SK-N-SH (cell line): ENCODE results near the gene SPATA32. TPM values are rescaled to one million over a fixed set of nuclear protein-coding genes. Genes with fewer than 3 reads are reported as not detected.

ENCODE experiments used
- CTCF ChIA-PET: fragments of 300-600, 350-600 bp; formaldehyde crosslinking; extraction: SDS; loops from one replicate; lab custom pipeline; 2021; lab: Yijun Ruan, JAX
- POLR2A ChIA-PET: fragments of 350-600 bp; sonication (Branson Sonifier 250); formaldehyde crosslinking; extraction: SDS; loops from one replicate; lab custom pipeline; 2020; ENCODE audit warnings: antibody characterized with exemption, inconsistent platforms; lab: Yijun Ruan, JAX
- DNase-seq: peaks from one replicate; pipeline ENCODE4 v3.0.0; 2012
- H2AFZ ChIP-seq: fragments of 200-600 bp; sonication (generic); 2 replicates; pipeline ENCODE4 v1.8.1; 2016; ENCODE audit warnings: antibody characterized with exemption, mild to moderate bottlenecking, low read depth
- H3F3A ChIP-seq: fragments of 200-600 bp; sonication (generic); replicated peaks from 2 replicates; pipeline ENCODE3; 2016; ENCODE audit warnings: antibody characterized with exemption, mild to moderate bottlenecking; ENCODE audit not compliant: insufficient read depth
- H3K27ac ChIP-seq, 2 experiments: fragments of 200-500 bp in 1 of 2; fragments of 200-600 bp in 1 of 2; sonication (Bioruptor generic) in 1 of 2; sonication (generic), shearing (Covaris generic) in 1 of 2; 2 replicates each; pipeline versions ENCODE4 v1.5.1 to v1.6.1; 2014 to 2016; ENCODE audit warnings: low read depth in 2 of 2, inconsistent platforms in 1 of 2, low read length in 1 of 2, mild to moderate bottlenecking in 1 of 2, mixed read lengths in 1 of 2
- H3K27me3 ChIP-seq: fragments of 200-600 bp; sonication (generic), shearing (Covaris generic); 2 replicates; pipeline ENCODE4 v1.6.1; 2016; ENCODE audit warnings: mixed run types; ENCODE audit not compliant: insufficient read depth
- H3K36me3 ChIP-seq, 2 experiments: fragments of 200-500 bp in 1 of 2; fragments of 200-600 bp in 1 of 2; sonication (Bioruptor generic) in 1 of 2; sonication (generic) in 1 of 2; replicated peaks in 1 of 2; 2 replicates each; pipeline versions ENCODE3 to v1.5.1; 2014 to 2016; ENCODE audit warnings: low read length in 1 of 2, mild to moderate bottlenecking in 1 of 2; ENCODE audit not compliant: insufficient read depth in 2 of 2, control insufficient read depth in 1 of 2
- H3K4me1 ChIP-seq, 2 experiments: fragments of 200-500 bp in 1 of 2; fragments of 200-600 bp in 1 of 2; sonication (Bioruptor generic) in 1 of 2; sonication (generic), shearing (Covaris generic) in 1 of 2; 2 replicates each; pipeline versions ENCODE4 v1.5.1 to v1.6.1; 2014 to 2016; ENCODE audit warnings: low read depth in 1 of 2, low read length in 1 of 2, mixed run types in 1 of 2; ENCODE audit not compliant: insufficient read depth in 2 of 2, control insufficient read depth in 1 of 2
- H3K4me2 ChIP-seq: fragments of 200-600 bp; sonication (generic), shearing (Covaris generic); 2 replicates; pipeline ENCODE4 v1.6.1; 2017; ENCODE audit warnings: mixed run types
- H3K4me3 ChIP-seq, 2 experiments: fragments of 200-500 bp in 1 of 2; fragments of 200-600 bp in 1 of 2; sonication (Bioruptor generic) in 1 of 2; sonication (generic), shearing (Covaris generic) in 1 of 2; 2 replicates each; pipeline versions ENCODE4 v1.5.1 to v1.8.1; 2014 to 2016; ENCODE audit warnings: low read depth in 2 of 2, inconsistent platforms in 1 of 2, low read length in 1 of 2, mild to moderate bottlenecking in 1 of 2, mixed read lengths in 1 of 2, moderate library complexity in 1 of 2
- H3K79me2 ChIP-seq: fragments of 200-600 bp; sonication (generic); 2 replicates; pipeline ENCODE4 v1.8.1; 2017; ENCODE audit warnings: mild to moderate bottlenecking; ENCODE audit not compliant: insufficient read depth
- H3K9ac ChIP-seq: fragments of 200-600 bp; sonication (generic); 2 replicates; pipeline ENCODE4 v1.6.1; 2017; ENCODE audit warnings: mixed run types
- H3K9me2 ChIP-seq: fragments of 200-600 bp; sonication (generic); 2 replicates; pipeline ENCODE4 v1.6.1; 2017; ENCODE audit warnings: mixed run types
- H3K9me3 ChIP-seq: fragments of 200-600 bp; sonication (generic); 2 replicates; pipeline ENCODE4 v1.6.1; 2017; ENCODE audit warnings: mixed run types, mild to moderate bottlenecking, moderate library complexity
- H4K20me1 ChIP-seq: fragments of 200-600 bp; sonication (generic); 2 replicates; pipeline ENCODE4 v1.6.1; 2017; ENCODE audit warnings: mild to moderate bottlenecking, mixed run types; ENCODE audit not compliant: insufficient read depth
- EP300 ChIP-seq, 2 experiments: IDR thresholded peaks; 2 replicates each; pipeline versions ENCODE4 v1.4.0 to v1.6.1; 2012; ENCODE audit warnings: borderline replicate concordance in 1 of 2, low read depth in 1 of 2, low read length in 1 of 2
- EZH2phosphoT487 ChIP-seq: fragments of 200-600 bp; sonication (generic); IDR thresholded peaks from 2 replicates; pipeline ENCODE4 v1.6.1; 2017; ENCODE audit warnings: low read depth, mixed run types, mild to moderate bottlenecking, antibody characterized with exemption, moderate library complexity, borderline replicate concordance
- PBX3 ChIP-seq: IDR thresholded peaks from 2 replicates; pipeline ENCODE4; 2012
- POLR2AphosphoS5 ChIP-seq: IDR thresholded peaks from 2 replicates; pipeline ENCODE4 v1.6.1; 2012; ENCODE audit warnings: low read depth, low read length
- RAD21 ChIP-seq: IDR thresholded peaks from 2 replicates; pipeline ENCODE4 v1.6.1; 2012; ENCODE audit warnings: mild to moderate bottlenecking, low read length
- REST ChIP-seq: IDR thresholded peaks from 2 replicates; pipeline ENCODE4 v1.6.1; 2012; ENCODE audit warnings: mild to moderate bottlenecking, low read depth, low read length, moderate library complexity
- SMC3 ChIP-seq: IDR thresholded peaks from 2 replicates; pipeline ENCODE4 v1.6.1; 2012; ENCODE audit warnings: low read depth, low read length, improper control_type of control experiment
- USF1 ChIP-seq: IDR thresholded peaks from 2 replicates; pipeline ENCODE4 v1.4.0; 2012; ENCODE audit warnings: low read depth, borderline replicate concordance
- WGBS: methylation state at CpG from one replicate; pipeline ENCODE4 v1.1.6; 2017; ENCODE audit warnings: low lambda C conversion rate; 5-methylcytosine and 5-hydroxymethylcytosine counted together
- polyA plus RNA-seq, 3 experiments: library from polyadenylated mRNA; depleted of rRNA; stranded (reverse); fragments of >200 nt; gene quantifications; 2 replicates each; pipeline ENCODE4 v1.2.3, GENCODE V29; 2012

The SPATA32 gene
- polyA plus RNA-seq, 1 of the 3 experiments (the other 2 are of a cell fraction): not detected

- WGBS: 71% methylated on average over 12 of the region's 18 CpGs
- Histone ChIP-seq H4K20me1 (no peaks in the 10 kb centered on the region), H3K36me3 (no peaks in the 10 kb centered on the region), H2AFZ (no peak overlapping the region), H3K9me3 (no peaks in the 10 kb centered on the region), H3K79me2 (no peaks in the 10 kb centered on the region), H3F3A (no peaks in the 10 kb centered on the region), H3K27me3 (no peaks in the 10 kb centered on the region), H3K9me2 (no peaks in the 10 kb centered on the region), H3K9ac (no peak overlapping the region), H3K4me1 (peaks cover 0 to 22% of the 10 kb centered on the region in 2 experiments; a peak in 1 of 4 replicates), H3K4me3 (peak overlapping the region in 1 of 2 experiments; percentile 31; a peak in 1 of 4 replicates), H3K4me2 (no peak overlapping the region), H3K27ac (no peak overlapping the region; a peak in 1 of 4 replicates)
- TF ChIP-seq REST (no peak), RAD21 (no peak), EP300 (IDR thresholded peaks at IDR 0.05; ENCODE audit: borderline replicate concordance in 1 of 2, low read depth in 1 of 2, low read length in 1 of 2) (no peak), SMC3 (no peak), USF1 (no peak), PBX3 (no peak), EZH2phosphoT487 (no peak), POLR2AphosphoS5 (no peak)
- ChIA-PET CTCF (interaction anchor here (0.8 to 10.1 kb wide), 11 partner anchors 10 to 152 kb away, joined by 3 to 232 read pairs (median 4); partner anchors contain the start of genes ACBD4 and FMNL1), POLR2A (interaction anchor here (0.6 to 1.1 kb wide), 3 partner anchors 52 to 142 kb away, joined by 3 read pairs; no protein-coding TSS in a partner anchor)
- DNase-seq: no peak
These were observed 19.9 kb downstream of the SPATA32 start for GRCh38 chr17:45242029-45242414.
